SK-N-SH treated with all-trans-retinoic acid at 6 μM for 48 hours (cell line): ENCODE data around the gene ZG16.

ENCODE experiments used
- POU6F1 ChIP-seq: fragments of 250-450 bp; sonication (Bioruptor Pico); IDR thresholded peaks from 2 replicates; pipeline ENCODE4 v1.8.0; 2021; ENCODE audit warnings: low read depth, mild to moderate bottlenecking, moderate library complexity, borderline replicate concordance
- ZFP30 ChIP-seq: fragments of 450-650 bp; formaldehyde crosslinking; IDR thresholded peaks from 2 replicates; pipeline ENCODE4 v1.5.0; 2022; ENCODE audit warnings: mild to moderate bottlenecking, moderate library complexity

DNA sequence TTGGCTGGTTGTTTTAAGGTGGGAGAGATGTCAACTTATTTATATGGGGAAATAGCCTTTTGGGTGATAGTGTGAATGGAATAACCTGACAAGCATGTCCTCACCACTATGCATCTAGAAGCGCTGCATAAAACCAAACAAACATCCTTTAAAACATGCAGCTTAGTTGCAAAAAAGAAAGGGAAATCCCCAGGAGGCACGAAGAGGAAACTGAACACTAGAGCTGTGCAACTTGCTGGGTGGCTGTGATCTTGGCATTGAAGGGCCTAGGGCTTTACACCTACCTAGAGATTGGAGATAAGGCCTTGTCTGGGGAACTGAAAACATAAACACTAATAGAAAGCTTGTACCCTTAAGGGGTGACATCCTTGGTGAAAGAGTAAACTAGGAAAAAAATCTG is 39.5 kb upstream of the ZG16 start:
- TF ChIP-seq ZFP30 (CRISPR knock-in tag) (no peak), POU6F1 (CRISPR knock-in tag) (no peak)
